GM12873 (cell line): Measurements from ENCODE around the gene ASB8.

Experiments used
- CTCF ChIP-seq: IDR thresholded peaks from 2 replicates; pipeline ENCODE4 v1.5.1; 2012; ENCODE audit warnings: low read depth, mild to moderate bottlenecking, moderate library complexity, low read length, control low read depth; ENCODE audit not compliant: insufficient read depth; ENCODE audit errors: missing control alignments

ASB8 gene

GRCh38 chr12:48121522-48121921, 35.8 kb downstream of the ASB8 start:
- TF ChIP-seq CTCF, result no peak

GRCh38 chr12:48119834-48120195, 37.5 kb downstream of the ASB8 start:
- no peak for TF ChIP-seq CTCF

- TF ChIP-seq CTCF, result no peak
These were observed 38.1 kb downstream of the ASB8 start, which contains the start of gene PFKM for GRCh38 chr12:48119078-48119833. PFKM (plus strand) TSS chr12:48119364; CDS start chr12:48122775, 3,411 bp downstream.

GRCh38 chr12:48118284-48118871, 38.9 kb downstream of the ASB8 start:
- TF ChIP-seq CTCF, result no peak

GRCh38 chr12:48115957-48116356, 41.4 kb downstream of the ASB8 start:
- no peak for TF ChIP-seq CTCF

- no peak for TF ChIP-seq CTCF
These were observed 46.5 kb downstream of the ASB8 start for GRCh38 chr12:48110691-48111311.

- TF ChIP-seq CTCF, result no peak
These were observed 47.9 kb downstream of the ASB8 start for GRCh38 chr12:48109424-48109823.
